CD4-positive, CD25-positive, alpha-beta regulatory T cell (primary cell): ENCODE measurements around the gene KRTAP10-6. TPM values are rescaled to one million over a fixed set of nuclear protein-coding genes. Genes with fewer than 3 reads are reported as not detected.
"Not testable (repeated sequence)": the region's sequence is repeated elsewhere in the genome, so short reads cannot be mapped to it uniquely, and the experiment has no call there.

Experiments used
- ATAC-seq, 2 donors: fragments of 150-1000 bp; cut with Tn5 transposase; one replicate each; pipeline ENCODE4 v1.10.0; 2021; ENCODE audit warnings: low read depth in 2 of 2, moderate number of reproducible peaks in 2 of 2, moderate library complexity in 1 of 2
- DNase-seq, 3 donors: peaks; one replicate each; pipeline versions ENCODE4 v3.0.0 to v3.0.0-alpha.2; 2012 to 2022; ENCODE audit warnings: mixed read lengths in 1 of 3
- H3K27ac ChIP-seq: one replicate; pipeline ENCODE4 v1.7.0; 2013; ENCODE audit warnings: mild to moderate bottlenecking, low read length; ENCODE audit not compliant: insufficient read depth, poor library complexity, severe bottlenecking
- H3K27me3 ChIP-seq: one replicate; pipeline ENCODE4 v1.7.0; 2013; ENCODE audit warnings: low read length; ENCODE audit not compliant: control insufficient read depth, insufficient read depth
- H3K36me3 ChIP-seq: one replicate; pipeline ENCODE4 v1.7.0; 2013; ENCODE audit warnings: mild to moderate bottlenecking, low read length, moderate library complexity; ENCODE audit not compliant: control insufficient read depth, insufficient read depth
- H3K4me1 ChIP-seq: 2 replicates; pipeline ENCODE4 v1.7.0; 2013; ENCODE audit warnings: mild to moderate bottlenecking, low read length; ENCODE audit not compliant: insufficient read depth, control insufficient read depth, poor library complexity, severe bottlenecking
- H3K4me3 ChIP-seq: one replicate; pipeline ENCODE4 v1.7.0; 2013; ENCODE audit warnings: low read depth, mild to moderate bottlenecking, low read length, moderate library complexity
- H3K9me3 ChIP-seq, 2 experiments: 1 replicate in 1 of 2; 2 replicates in 1 of 2; pipeline ENCODE4 v1.7.0; 2013; ENCODE audit warnings: low read length in 2 of 2, mild to moderate bottlenecking in 1 of 2, moderate library complexity in 1 of 2; ENCODE audit not compliant: control insufficient read depth in 2 of 2
- H3K27ac Mint-ChIP-seq, 3 donors: one replicate each; pipeline ENCODE4 v1.8.0; 2020 to 2022; ENCODE audit warnings: mild to moderate bottlenecking in 3 of 3, mixed read lengths in 3 of 3, moderate library complexity in 2 of 3
- H3K27me3 Mint-ChIP-seq: one replicate; pipeline ENCODE4 v1.8.0; 2022; ENCODE audit warnings: mild to moderate bottlenecking, mixed read lengths
- H3K36me3 Mint-ChIP-seq: one replicate; pipeline ENCODE4 v1.8.0; 2020; ENCODE audit warnings: mixed read lengths
- H3K4me1 Mint-ChIP-seq, 4 donors: one replicate each; pipeline ENCODE4 v1.8.0; 2020 to 2022; ENCODE audit warnings: mixed read lengths in 4 of 4, mild to moderate bottlenecking in 1 of 4
- H3K4me3 Mint-ChIP-seq, 4 donors: one replicate each; pipeline ENCODE4 v1.8.0; 2020 to 2022; ENCODE audit warnings: mild to moderate bottlenecking in 4 of 4, mixed read lengths in 4 of 4, moderate library complexity in 3 of 4
- H3K9me3 Mint-ChIP-seq, 7 donors: one replicate each; pipeline ENCODE4 v1.8.0; 2020 to 2022; ENCODE audit warnings: mixed read lengths in 7 of 7, mild to moderate bottlenecking in 3 of 7, moderate library complexity in 2 of 7
- polyA plus RNA-seq, 4 donors: library from polyadenylated mRNA; unstranded; fragments of 300-500 nt; fragmentation: Illumina TruSeq; gene quantifications; one replicate each; pipeline ENCODE4 v1.2.3, GENCODE V29; 2021
- total RNA-seq: library from RNA; stranded (reverse); gene quantifications from one replicate; pipeline ENCODE4 v1.2.3, GENCODE V29; 2022

The KRTAP10-6 gene
- total and polyA plus RNA-seq, 5 donors from 2014 or later, result not detected

- Mint-ChIP-seq H3K27ac (peak within 1 kb of the TSS in 1 of 3 donors; percentile 73), H3K9me3 (peaks cover 0 to 19% (median 1%) of the 10 kb centered on the region in 7 donors)
- H3K4me1 Mint-ChIP-seq, result not testable (repeated sequence)
Measured at GRCh38 chr21:44573630-44574456, 18.5 kb downstream of the KRTAP10-6 start, which contains the start of gene KRTAP10-4. TSS of gene KRTAP10-4 (plus strand) at chr21:44573729. CDS start at chr21:44573759, 30 bp downstream.

GRCh38 chr21:44572959-44573583 lies 19.2 kb downstream of the KRTAP10-6 start:
- no peaks in the 10 kb centered on the region for H3K27me3 ChIP-seq
- Mint-ChIP-seq H3K27ac (peak overlapping the region in 1 of 3 donors; percentile 73), H3K36me3 (peaks cover 6% of the 10 kb centered on the region), H3K4me1 (peaks cover 0 to 7% (median 0%) of the 10 kb centered on the region in 4 donors), H3K9me3 (peaks cover 0 to 18% (median 1%) of the 10 kb centered on the region in 7 donors), H3K4me3 (no peak overlapping the region), H3K27me3 (peaks cover 23% of the 10 kb centered on the region)
- DNase-seq, result no peak
- H3K36me3 ChIP-seq, result no peaks in the 10 kb centered on the region
- H3K4me1 ChIP-seq, result peaks cover 5% of the 10 kb centered on the region
- no peak overlapping the region for H3K27ac ChIP-seq
- peaks cover 11 to 12% of the 10 kb centered on the region in 2 experiments for H3K9me3 ChIP-seq
- no peak for ATAC-seq
- no peak overlapping the region for H3K4me3 ChIP-seq

More at GRCh38 chr21:44573630-44574456, 18.5 kb downstream of the KRTAP10-6 start, which contains the start of gene KRTAP10-4:
- H3K27me3 Mint-ChIP-seq, result peaks cover 27% of the 10 kb centered on the region
- H3K27ac ChIP-seq, H3K4me3 Mint-ChIP-seq, H3K36me3 ChIP-seq, H3K4me3 ChIP-seq, ATAC-seq, H3K27me3 ChIP-seq, H3K4me1 ChIP-seq, DNase-seq, H3K36me3 Mint-ChIP-seq: not testable (repeated sequence)
- peaks cover 11 to 12% of the 10 kb centered on the region in 2 experiments for H3K9me3 ChIP-seq

GRCh38 chr21:44571844-44572782 lies 20.2 kb downstream of the KRTAP10-6 start:
- Histone ChIP-seq H3K4me1 (peaks cover 5% of the 10 kb centered on the region), H3K9me3 (peaks cover 6 to 8% of the 10 kb centered on the region in 2 experiments), H3K4me3 (no peak overlapping the region), H3K36me3 (no peaks in the 10 kb centered on the region), H3K27ac (no peak overlapping the region), H3K27me3 (no peaks in the 10 kb centered on the region)
- Mint-ChIP-seq H3K9me3 (peaks cover 0 to 11% (median 3%) of the 10 kb centered on the region in 7 donors), H3K36me3 (peaks cover 3% of the 10 kb centered on the region), H3K4me1 (peaks cover 0 to 7% (median 0%) of the 10 kb centered on the region in 4 donors), H3K27ac (no peak overlapping the region), H3K4me3 (no peak overlapping the region), H3K27me3 (peaks cover 23% of the 10 kb centered on the region)
- no peak for DNase-seq
- ATAC-seq, result no peak

GRCh38 chr21:44571296-44571695 lies 21.0 kb downstream of the KRTAP10-6 start:
- H3K27ac ChIP-seq, result no peak overlapping the region
- no peak overlapping the region for H3K4me3 Mint-ChIP-seq
- peaks cover 0 to 7% (median 0%) of the 10 kb centered on the region in 4 donors for H3K4me1 Mint-ChIP-seq
- ATAC-seq (no peak), DNase-seq (no peak)
- H3K36me3 ChIP-seq, result no peaks in the 10 kb centered on the region
- H3K9me3 Mint-ChIP-seq, result peaks cover 0 to 6% (median 1%) of the 10 kb centered on the region in 7 donors
- H3K27me3 ChIP-seq, result no peaks in the 10 kb centered on the region
- H3K9me3 ChIP-seq, result no peaks in the 10 kb centered on the region
- H3K27ac Mint-ChIP-seq, result no peak overlapping the region
- peaks cover 5% of the 10 kb centered on the region for H3K4me1 ChIP-seq
- no peaks in the 10 kb centered on the region for H3K36me3 Mint-ChIP-seq
- peaks cover 23% of the 10 kb centered on the region for H3K27me3 Mint-ChIP-seq
- no peak overlapping the region for H3K4me3 ChIP-seq

- no peak for ATAC-seq
- Mint-ChIP-seq H3K36me3 (no peaks in the 10 kb centered on the region), H3K9me3 (peaks cover 0 to 3% (median 0%) of the 10 kb centered on the region in 7 donors), H3K4me1 (peaks cover 6 to 12% (median 6%) of the 10 kb centered on the region in 4 donors), H3K27ac (peak overlapping the region in 1 of 3 donors; percentile 60), H3K27me3 (peaks cover 14% of the 10 kb centered on the region), H3K4me3 (no peak overlapping the region)
- Histone ChIP-seq H3K9me3 (no peaks in the 10 kb centered on the region), H3K4me3 (no peak overlapping the region), H3K27me3 (no peaks in the 10 kb centered on the region), H3K4me1 (peaks cover 10% of the 10 kb centered on the region), H3K36me3 (no peaks in the 10 kb centered on the region), H3K27ac (no peak overlapping the region)
- no peak for DNase-seq
Measured at GRCh38 chr21:44569861-44570517, 22.3 kb downstream of the KRTAP10-6 start.

- H3K27ac ChIP-seq, result no peak overlapping the region
- Mint-ChIP-seq H3K4me3 (no peak overlapping the region), H3K36me3 (no peaks in the 10 kb centered on the region), H3K4me1 (peaks cover 11 to 17% (median 14%) of the 10 kb centered on the region in 4 donors), H3K9me3 (peaks cover 0 to 3% (median 0%) of the 10 kb centered on the region in 7 donors), H3K27me3 (peaks cover 11% of the 10 kb centered on the region), H3K27ac (no peak overlapping the region)
- H3K4me1 ChIP-seq, result peaks cover 12% of the 10 kb centered on the region
- H3K4me3 ChIP-seq, result no peak overlapping the region
- no peaks in the 10 kb centered on the region for H3K27me3 ChIP-seq
- DNase-seq (no peak), ATAC-seq (no peak)
- H3K36me3 ChIP-seq, result no peaks in the 10 kb centered on the region
- H3K9me3 ChIP-seq, result no peaks in the 10 kb centered on the region
Measured at GRCh38 chr21:44568667-44569556, 23.4 kb downstream of the KRTAP10-6 start.
